B cell (primary cell): Measurements from ENCODE around the gene MOK.

Experiments used
- CTCF ChIP-seq: fragments of 200-600 bp; IDR thresholded peaks from one replicate; pipeline ENCODE4 v1.8.0; 2022; ENCODE audit warnings: antibody characterized with exemption, mild to moderate bottlenecking
- EZH2 ChIP-seq: IDR thresholded peaks from 2 replicates; pipeline ENCODE4 v1.6.1; 2012; ENCODE audit warnings: borderline replicate concordance, low read depth, mild to moderate bottlenecking, moderate library complexity, low read length; ENCODE audit not compliant: insufficient read depth, poor library complexity, severe bottlenecking

- TF ChIP-seq CTCF (no peak), EZH2 (no peak)
Observed at GRCh38 chr14:102222751-102223150, 82.2 kb downstream of the MOK start.
